ENCODE data around the gene GSG1L. TPM values are rescaled to one million over a fixed set of nuclear protein-coding genes. Genes with fewer than 3 reads are reported as not detected.

Gene GSG1L
- total RNA-seq, 1 donor from 2014 or later: not detected

DNA sequence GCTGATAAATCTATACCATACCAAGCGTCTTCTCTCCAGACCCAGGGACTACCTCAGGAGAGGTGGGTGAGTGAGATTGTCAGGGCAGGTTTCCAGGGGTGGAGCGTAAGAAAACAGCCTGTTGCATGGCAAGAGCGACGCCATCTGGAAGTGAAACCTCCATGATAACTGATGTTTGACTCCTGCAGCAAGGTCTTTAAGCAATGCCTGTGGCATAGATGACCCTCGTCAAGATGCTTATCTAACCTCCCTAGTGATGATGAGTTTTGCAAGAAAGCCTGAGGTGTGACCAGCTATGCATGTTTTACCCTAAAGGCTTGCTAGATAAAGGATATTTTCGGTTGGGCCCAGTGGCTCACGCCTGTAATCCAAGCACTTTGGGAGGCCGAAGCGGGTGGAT is 71.6 kb downstream of the GSG1L start:
- no peak overlapping the region for H3K4me3 ChIP-seq (ENCODE audit: low read depth, low read length)
- no peak for DNase-seq (ENCODE audit: low read depth)
- TF ChIP-seq CTCF (IDR thresholded peaks at IDR 0.05; ENCODE audit: insufficient read depth, low read length, poor library complexity, severe bottlenecking): no peak
- no peaks in the 10 kb centered on the region for H3K36me3 ChIP-seq (ENCODE audit: control insufficient read depth, insufficient read depth, low read length)
- H3K27me3 ChIP-seq (ENCODE audit: control insufficient read depth, insufficient read depth, low read length): no peaks in the 10 kb centered on the region

GRCh38 chr16:27985981-27986380 is 77.5 kb downstream of the GSG1L start:
- Histone ChIP-seq H3K4me3 (ENCODE audit: low read depth, low read length) (no peak overlapping the region), H3K36me3 (ENCODE audit: control insufficient read depth, insufficient read depth, low read length) (no peaks in the 10 kb centered on the region), H3K27me3 (ENCODE audit: control insufficient read depth, insufficient read depth, low read length) (no peaks in the 10 kb centered on the region)
- no peak for TF ChIP-seq CTCF (IDR thresholded peaks at IDR 0.05; ENCODE audit: insufficient read depth, low read length, poor library complexity, severe bottlenecking)
- no peak for DNase-seq (ENCODE audit: low read depth)

- H3K36me3 ChIP-seq (ENCODE audit: control insufficient read depth, insufficient read depth, low read length): no peaks in the 10 kb centered on the region
- no peak for DNase-seq (ENCODE audit: low read depth)
- no peaks in the 10 kb centered on the region for H3K27me3 ChIP-seq (ENCODE audit: control insufficient read depth, insufficient read depth, low read length)
- H3K4me3 ChIP-seq (ENCODE audit: low read depth, low read length): no peak overlapping the region
- TF ChIP-seq CTCF (IDR thresholded peaks at IDR 0.05; ENCODE audit: insufficient read depth, low read length, poor library complexity, severe bottlenecking): no peak
Observed at GRCh38 chr16:27984121-27984520, 79.4 kb downstream of the GSG1L start.

DNA sequence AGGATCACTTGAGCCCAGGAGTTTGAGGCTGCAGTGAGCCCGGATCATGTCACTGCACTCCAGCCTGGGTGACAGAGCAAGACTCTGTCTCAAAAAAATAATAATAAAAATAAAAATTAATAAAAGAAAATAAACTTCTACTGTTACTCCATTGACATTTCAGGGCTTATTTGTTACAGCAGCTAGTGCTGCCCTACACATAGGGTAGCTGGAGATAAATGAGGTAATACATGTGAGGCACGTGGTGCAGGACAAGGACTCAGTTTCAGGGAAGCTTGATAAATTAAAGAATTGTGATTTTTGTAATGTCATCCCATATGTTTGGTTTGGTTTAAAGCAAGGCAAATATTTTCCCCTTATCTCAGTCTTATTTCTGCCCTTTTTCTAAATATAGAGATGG is 80.3 kb downstream of the GSG1L start:
- Histone ChIP-seq H3K36me3 (ENCODE audit: control insufficient read depth, insufficient read depth, low read length) (no peaks in the 10 kb centered on the region), H3K27me3 (ENCODE audit: control insufficient read depth, insufficient read depth, low read length) (no peaks in the 10 kb centered on the region), H3K4me3 (ENCODE audit: low read depth, low read length) (no peak overlapping the region)
- DNase-seq (ENCODE audit: low read depth): no peak
- TF ChIP-seq CTCF (IDR thresholded peaks at IDR 0.05; ENCODE audit: insufficient read depth, low read length, poor library complexity, severe bottlenecking): no peak

DNA sequence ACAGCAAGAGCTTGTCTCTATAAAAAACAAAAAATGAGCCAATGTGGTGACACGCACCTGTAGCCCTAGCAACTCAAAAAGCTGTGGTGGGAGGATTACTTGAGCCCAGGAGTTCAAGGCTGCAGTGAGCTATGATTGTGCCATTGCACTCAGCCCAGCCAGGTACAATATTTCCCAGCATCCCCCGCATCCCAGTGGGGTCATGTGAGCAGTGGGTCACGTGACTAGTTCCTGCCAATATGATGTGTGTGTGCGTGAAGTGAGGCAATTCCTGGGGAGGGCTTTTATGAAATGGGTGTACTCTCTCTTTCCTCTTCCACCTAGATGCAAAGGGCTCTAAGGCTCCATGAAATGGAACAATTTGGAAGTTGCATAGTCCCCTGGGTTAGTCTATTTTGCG is 81.3 kb downstream of the GSG1L start:
- Histone ChIP-seq H3K27me3 (ENCODE audit: control insufficient read depth, insufficient read depth, low read length) (no peaks in the 10 kb centered on the region), H3K4me3 (ENCODE audit: low read depth, low read length) (no peak overlapping the region), H3K36me3 (ENCODE audit: control insufficient read depth, insufficient read depth, low read length) (no peaks in the 10 kb centered on the region)
- TF ChIP-seq CTCF (IDR thresholded peaks at IDR 0.05; ENCODE audit: insufficient read depth, low read length, poor library complexity, severe bottlenecking): no peak
- no peak for DNase-seq (ENCODE audit: low read depth)

DNA sequence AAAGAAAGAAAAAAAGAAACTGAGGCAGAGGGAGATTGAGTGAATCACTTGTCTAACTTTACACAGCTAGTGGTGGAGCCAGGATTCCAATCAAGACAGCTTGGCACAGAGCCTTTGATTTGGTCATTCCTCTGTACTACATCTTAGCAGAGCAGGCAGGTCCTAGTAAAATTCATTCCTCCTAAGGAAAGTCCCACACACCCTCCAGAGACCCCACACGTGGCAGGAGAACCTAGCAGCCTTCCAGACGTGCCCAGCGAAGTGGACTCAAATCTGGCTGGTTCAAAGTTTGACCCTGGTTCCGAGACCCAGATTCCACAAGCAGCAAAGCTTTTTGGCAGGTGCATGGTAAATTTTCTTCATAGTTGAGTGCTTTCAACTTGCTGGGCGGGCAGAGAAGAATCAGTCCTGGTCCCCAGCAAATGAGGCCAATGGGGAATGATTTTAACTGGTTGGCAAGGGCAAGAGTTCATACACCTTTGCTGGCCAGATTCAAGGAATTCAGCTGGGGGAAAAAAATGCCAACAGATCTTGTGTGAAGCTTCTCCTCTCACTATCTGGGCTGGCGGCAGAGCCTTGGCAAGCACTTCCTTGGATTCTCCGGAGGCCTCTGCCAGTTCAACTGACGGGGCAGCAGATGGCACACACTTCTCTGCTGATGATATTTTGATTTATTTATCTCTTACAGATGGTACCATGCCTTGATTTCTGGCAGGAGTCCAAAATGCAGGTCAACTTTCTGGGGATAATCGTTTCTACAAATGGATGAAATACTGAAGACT is 82.4 kb downstream of the GSG1L start:
- H3K27me3 ChIP-seq (ENCODE audit: control insufficient read depth, insufficient read depth, low read length): no peaks in the 10 kb centered on the region
- TF ChIP-seq CTCF (IDR thresholded peaks at IDR 0.05; ENCODE audit: insufficient read depth, low read length, poor library complexity, severe bottlenecking): no peak
- no peak for DNase-seq (ENCODE audit: low read depth)
- H3K4me3 ChIP-seq (ENCODE audit: low read depth, low read length): no peak overlapping the region
- H3K36me3 ChIP-seq (ENCODE audit: control insufficient read depth, insufficient read depth, low read length): no peaks in the 10 kb centered on the region

Measured in kidney epithelial cell (primary cell).